Right lobe of liver (tissue), 4 donors: ENCODE measurements around the gene NXF3.

Experiments used
- POLR2A ChIP-seq: fragments of 450-650 bp; IDR thresholded peaks from one replicate; pipeline ENCODE4 v1.6.1; 2017; ENCODE audit warnings: antibody characterized with exemption, mild to moderate bottlenecking
- TF ChIP-seq, protein P1 (sequence below), 4 donors: fragments of 200-600 bp in 3 of 4; fragments of 450-650 bp in 1 of 4; IDR thresholded peaks; one replicate each; pipeline versions ENCODE4 v1.5.1 to v1.8.0; 2016 to 2022; ENCODE audit warnings: antibody characterized with exemption in 4 of 4, mild to moderate bottlenecking in 2 of 4
- donor health status: DM: no; HTN: no; CAD: no.
- donor health status: DM: no; HTN: no; CAD: no.
- donor health status: DM: no; HTN: yes; CAD: no.

DNA sequence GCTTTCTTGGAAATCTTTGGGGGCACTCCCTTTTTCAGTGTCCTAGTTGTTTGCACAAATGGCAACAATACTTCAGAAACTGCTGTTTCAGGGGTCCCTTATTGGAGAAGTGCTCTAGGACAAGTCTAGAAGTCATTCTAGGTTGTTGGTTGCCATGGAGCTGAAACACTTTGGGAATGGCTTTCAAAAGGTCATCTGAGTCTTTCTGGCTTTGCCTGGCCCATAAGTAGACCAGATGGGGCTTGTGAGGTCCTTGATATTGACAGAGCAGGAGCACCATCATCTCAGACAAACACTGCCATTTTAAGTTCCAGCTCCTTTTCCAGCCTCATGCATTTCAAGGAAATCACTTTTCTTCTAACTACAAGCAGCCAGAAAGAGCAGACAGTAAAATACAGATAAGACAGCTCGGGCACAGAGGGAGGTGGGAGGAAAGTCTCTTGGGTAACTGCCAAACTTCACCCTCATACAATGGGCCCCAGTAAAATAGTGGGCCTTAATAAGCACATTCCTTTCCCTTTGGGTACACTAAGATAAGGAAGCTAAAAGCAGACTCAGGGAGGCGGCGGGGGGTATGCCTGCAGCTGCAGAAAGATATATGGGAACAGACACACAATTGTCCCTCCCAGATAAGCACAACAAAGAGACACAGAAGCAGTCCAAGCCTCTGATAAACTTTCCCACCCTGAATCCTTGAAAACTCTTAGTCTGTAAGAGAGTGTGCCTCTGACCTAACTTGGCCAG is 8.5 kb upstream of the NXF3 start:
- TF ChIP-seq, protein P1, sequence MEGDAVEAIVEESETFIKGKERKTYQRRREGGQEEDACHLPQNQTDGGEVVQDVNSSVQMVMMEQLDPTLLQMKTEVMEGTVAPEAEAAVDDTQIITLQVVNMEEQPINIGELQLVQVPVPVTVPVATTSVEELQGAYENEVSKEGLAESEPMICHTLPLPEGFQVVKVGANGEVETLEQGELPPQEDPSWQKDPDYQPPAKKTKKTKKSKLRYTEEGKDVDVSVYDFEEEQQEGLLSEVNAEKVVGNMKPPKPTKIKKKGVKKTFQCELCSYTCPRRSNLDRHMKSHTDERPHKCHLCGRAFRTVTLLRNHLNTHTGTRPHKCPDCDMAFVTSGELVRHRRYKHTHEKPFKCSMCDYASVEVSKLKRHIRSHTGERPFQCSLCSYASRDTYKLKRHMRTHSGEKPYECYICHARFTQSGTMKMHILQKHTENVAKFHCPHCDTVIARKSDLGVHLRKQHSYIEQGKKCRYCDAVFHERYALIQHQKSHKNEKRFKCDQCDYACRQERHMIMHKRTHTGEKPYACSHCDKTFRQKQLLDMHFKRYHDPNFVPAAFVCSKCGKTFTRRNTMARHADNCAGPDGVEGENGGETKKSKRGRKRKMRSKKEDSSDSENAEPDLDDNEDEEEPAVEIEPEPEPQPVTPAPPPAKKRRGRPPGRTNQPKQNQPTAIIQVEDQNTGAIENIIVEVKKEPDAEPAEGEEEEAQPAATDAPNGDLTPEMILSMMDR (IDR thresholded peaks at IDR 0.05), result no peak
- no peak for TF ChIP-seq POLR2A
